CD8-positive, alpha-beta memory T cell (primary cell): ENCODE results near the gene ZNF581. TPM values are rescaled to one million over a fixed set of nuclear protein-coding genes. Genes with fewer than 3 reads are reported as not detected.

Source experiments
- polyA plus RNA-seq: library from polyadenylated mRNA; unstranded; fragments of 300-500 nt; fragmentation: Illumina TruSeq; gene quantifications from one replicate; pipeline ENCODE4 v1.2.3, GENCODE V29; 2021
- total RNA-seq, 2 experiments: library from RNA; stranded (reverse); gene quantifications; one replicate each; pipeline ENCODE4 v1.2.3, GENCODE V29; 2021

The ZNF581 gene
- total and polyA plus RNA-seq, 3 experiments from 2014 or later, result 23.4 to 34.4 (median 32.8) TPM

Other genes starting within 250 kb of the ZNF581 start
- 100 to 1,000 TPM; 263 to 291 TPM for gene UBE2S, start 235.9 kb upstream of the ZNF581 start, total RNA-seq
- gene UBE2S, start 235.9 kb upstream of the ZNF581 start, polyA plus RNA-seq, result 42.5 TPM
- gene SHISA7, start 200.3 kb upstream of the ZNF581 start, total RNA-seq, result not detected
- not detected for gene SHISA7, start 200.3 kb upstream of the ZNF581 start, polyA plus RNA-seq
- gene ISOC2, start 182.0 kb upstream of the ZNF581 start, total RNA-seq, result 10 to 100 TPM; 33.7 to 38.8 TPM
- 32.0 TPM for gene ISOC2, start 182.0 kb upstream of the ZNF581 start, polyA plus RNA-seq
- not detected for gene C19orf85, start 178.9 kb upstream of the ZNF581 start, total RNA-seq
- gene C19orf85, start 178.9 kb upstream of the ZNF581 start, polyA plus RNA-seq, result not detected
- 1 to 10 TPM; 8.3 to 8.7 TPM for gene ZNF628, start 167.0 kb upstream of the ZNF581 start, total RNA-seq
- 0.36 TPM for gene ZNF628, start 167.0 kb upstream of the ZNF581 start, polyA plus RNA-seq
- gene NAT14, start 158.5 kb upstream of the ZNF581 start, total RNA-seq, result 10 to 100 TPM; 27.5 to 28.4 TPM
- 7.0 TPM for gene NAT14, start 158.5 kb upstream of the ZNF581 start, polyA plus RNA-seq
- gene SSC5D, start 155.2 kb upstream of the ZNF581 start, total RNA-seq, result 1 to 10 TPM in 1 of 2 experiments, under 1 TPM in 1; 0.35 to 1.2 TPM
- gene SSC5D, start 155.2 kb upstream of the ZNF581 start, polyA plus RNA-seq, result not detected
- gene SBK2, start 106.5 kb upstream of the ZNF581 start, total RNA-seq, result not detected
- gene SBK2, start 106.5 kb upstream of the ZNF581 start, polyA plus RNA-seq, result not detected
- gene SBK3, start 98.1 kb upstream of the ZNF581 start, total RNA-seq, result not detected
- gene SBK3, start 98.1 kb upstream of the ZNF581 start, polyA plus RNA-seq, result not detected
- gene ZNF579, start 62.8 kb upstream of the ZNF581 start, total RNA-seq, result 1 to 10 TPM; 6.0 to 6.6 TPM
- 0.35 TPM for gene ZNF579, start 62.8 kb upstream of the ZNF581 start, polyA plus RNA-seq
- 10 to 100 TPM; 23.9 to 25.8 TPM for gene FIZ1, start 44.1 kb upstream of the ZNF581 start, total RNA-seq
- gene FIZ1, start 44.1 kb upstream of the ZNF581 start, polyA plus RNA-seq, result 4.6 TPM
- gene ZNF524, start 43.4 kb upstream of the ZNF581 start, total RNA-seq, result 10 to 100 TPM; 13.9 to 15.8 TPM
- 35.9 TPM for gene ZNF524, start 43.4 kb upstream of the ZNF581 start, polyA plus RNA-seq
- 10 to 100 TPM; 12.7 to 15.3 TPM for gene ZNF865, start 38.0 kb upstream of the ZNF581 start, total RNA-seq
- 0.21 TPM for gene ZNF865, start 38.0 kb upstream of the ZNF581 start, polyA plus RNA-seq
- 1 to 10 TPM; 2.6 to 2.9 TPM for gene ZNF784, start 19.1 kb upstream of the ZNF581 start, total RNA-seq
- 1.0 TPM for gene ZNF784, start 19.1 kb upstream of the ZNF581 start, polyA plus RNA-seq
- 10 to 100 TPM; 39.6 to 41.3 TPM for gene ZNF580, start 2.6 kb upstream of the ZNF581 start, total RNA-seq
- 15.2 TPM for gene ZNF580, start 2.6 kb upstream of the ZNF581 start, polyA plus RNA-seq
- 1 to 10 TPM; 2.0 to 2.2 TPM for gene CCDC106, start 4.6 kb downstream of the ZNF581 start, total RNA-seq
- gene CCDC106, start 4.6 kb downstream of the ZNF581 start, polyA plus RNA-seq, result 0.54 TPM
- gene U2AF2, start 11.4 kb downstream of the ZNF581 start, total RNA-seq, result 100 to 1,000 TPM; 374 to 386 TPM
- 9.5 TPM for gene U2AF2, start 11.4 kb downstream of the ZNF581 start, polyA plus RNA-seq
- 10 to 100 TPM; 39.0 to 40.2 TPM for gene EPN1, start 31.6 kb downstream of the ZNF581 start, total RNA-seq
- 20.2 TPM for gene EPN1, start 31.6 kb downstream of the ZNF581 start, polyA plus RNA-seq
- gene NLRP9, start 94.8 kb downstream of the ZNF581 start, total RNA-seq, result not detected
- not detected for gene NLRP9, start 94.8 kb downstream of the ZNF581 start, polyA plus RNA-seq
- not detected for gene RFPL4A, start 115.4 kb downstream of the ZNF581 start, total RNA-seq
- not detected for gene RFPL4A, start 115.4 kb downstream of the ZNF581 start, polyA plus RNA-seq
- gene RFPL4AL1, start 125.5 kb downstream of the ZNF581 start, total RNA-seq, result not detected
- gene RFPL4AL1, start 125.5 kb downstream of the ZNF581 start, polyA plus RNA-seq, result not detected
- under 1 TPM; 0.07 to 0.11 TPM for gene NLRP11, start 188.3 kb downstream of the ZNF581 start, total RNA-seq
- not detected for gene NLRP11, start 188.3 kb downstream of the ZNF581 start, polyA plus RNA-seq
- not detected for gene NLRP4, start 192.9 kb downstream of the ZNF581 start, total RNA-seq
- not detected for gene NLRP4, start 192.9 kb downstream of the ZNF581 start, polyA plus RNA-seq